GM12872 (cell line): ENCODE measurements around the gene CSNK1E.

Experiments
- TF ChIP-seq, protein P1 (sequence below): IDR thresholded peaks from 3 replicates; pipeline ENCODE4 v1.5.1; 2011; ENCODE audit warnings: low read depth, mild to moderate bottlenecking, low read length, moderate library complexity; ENCODE audit not compliant: insufficient read depth

CSNK1E gene

DNA sequence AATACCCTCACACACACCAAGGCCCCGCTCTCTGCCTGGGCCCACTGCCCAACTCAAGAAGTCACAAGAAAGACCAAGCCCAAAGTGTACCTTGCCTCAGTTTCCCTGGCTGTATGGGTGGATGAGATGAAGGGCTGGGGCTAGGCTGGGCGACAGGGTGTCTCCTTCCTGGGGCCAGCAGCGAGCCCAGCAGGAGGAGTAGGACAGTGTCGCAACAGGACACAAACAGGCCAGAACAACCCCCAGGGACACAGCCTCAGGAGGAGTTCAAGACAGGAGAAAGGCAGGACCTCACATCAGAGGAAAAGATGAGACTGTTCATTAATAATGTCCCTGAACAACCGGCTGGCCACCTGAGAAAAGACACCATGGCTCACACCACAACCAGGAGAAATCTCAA, 13.3 kb downstream of the CSNK1E start:
- TF ChIP-seq, protein P1, sequence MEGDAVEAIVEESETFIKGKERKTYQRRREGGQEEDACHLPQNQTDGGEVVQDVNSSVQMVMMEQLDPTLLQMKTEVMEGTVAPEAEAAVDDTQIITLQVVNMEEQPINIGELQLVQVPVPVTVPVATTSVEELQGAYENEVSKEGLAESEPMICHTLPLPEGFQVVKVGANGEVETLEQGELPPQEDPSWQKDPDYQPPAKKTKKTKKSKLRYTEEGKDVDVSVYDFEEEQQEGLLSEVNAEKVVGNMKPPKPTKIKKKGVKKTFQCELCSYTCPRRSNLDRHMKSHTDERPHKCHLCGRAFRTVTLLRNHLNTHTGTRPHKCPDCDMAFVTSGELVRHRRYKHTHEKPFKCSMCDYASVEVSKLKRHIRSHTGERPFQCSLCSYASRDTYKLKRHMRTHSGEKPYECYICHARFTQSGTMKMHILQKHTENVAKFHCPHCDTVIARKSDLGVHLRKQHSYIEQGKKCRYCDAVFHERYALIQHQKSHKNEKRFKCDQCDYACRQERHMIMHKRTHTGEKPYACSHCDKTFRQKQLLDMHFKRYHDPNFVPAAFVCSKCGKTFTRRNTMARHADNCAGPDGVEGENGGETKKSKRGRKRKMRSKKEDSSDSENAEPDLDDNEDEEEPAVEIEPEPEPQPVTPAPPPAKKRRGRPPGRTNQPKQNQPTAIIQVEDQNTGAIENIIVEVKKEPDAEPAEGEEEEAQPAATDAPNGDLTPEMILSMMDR: no peak

- TF ChIP-seq, protein P1: no peak
Measured at GRCh38 chr22:38302906-38303305, 14.3 kb downstream of the CSNK1E start.

- TF ChIP-seq, protein P1: no peak
Measured at GRCh38 chr22:38300946-38301345, 16.3 kb downstream of the CSNK1E start.

DNA sequence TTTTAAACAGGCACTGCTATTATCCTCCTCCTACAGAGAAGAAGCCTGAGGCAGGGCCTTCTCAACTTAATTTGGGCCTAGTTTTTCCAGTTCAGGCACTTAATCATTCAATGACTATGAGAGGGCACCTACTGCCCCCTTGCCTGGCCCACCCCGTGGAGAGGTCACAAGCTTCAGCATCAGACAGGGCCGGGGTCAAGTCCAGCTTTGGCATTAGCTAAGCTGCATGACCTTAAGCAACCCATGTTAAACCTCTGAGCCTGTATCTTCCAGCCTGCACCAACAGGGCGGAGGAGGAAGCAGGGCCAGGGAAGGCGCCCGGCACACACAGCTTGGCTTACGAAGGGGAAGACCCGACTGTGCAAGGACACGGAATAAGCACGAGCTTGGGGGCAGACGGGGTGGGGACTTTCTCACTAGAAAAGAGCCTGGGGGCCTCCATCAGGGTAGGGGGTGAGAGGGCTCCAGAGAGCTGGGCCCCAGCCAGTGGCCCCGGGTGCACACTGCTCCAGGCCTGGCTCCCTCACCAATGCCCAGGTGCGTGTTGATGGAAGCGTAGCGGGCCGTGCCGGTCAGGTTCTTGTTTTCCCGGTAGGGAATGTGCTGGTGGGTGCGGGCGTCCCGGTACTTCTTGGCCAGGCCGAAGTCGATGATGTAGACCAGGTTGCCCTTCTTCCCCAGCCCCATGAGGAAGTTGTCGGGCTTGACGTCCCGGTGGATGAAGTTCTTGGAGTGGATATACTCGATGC, 16.9 kb downstream of the CSNK1E start:
- TF ChIP-seq, protein P1: no peak

GRCh38 chr22:38299770-38300102, 17.5 kb downstream of the CSNK1E start:
- TF ChIP-seq, protein P1: no peak

DNA sequence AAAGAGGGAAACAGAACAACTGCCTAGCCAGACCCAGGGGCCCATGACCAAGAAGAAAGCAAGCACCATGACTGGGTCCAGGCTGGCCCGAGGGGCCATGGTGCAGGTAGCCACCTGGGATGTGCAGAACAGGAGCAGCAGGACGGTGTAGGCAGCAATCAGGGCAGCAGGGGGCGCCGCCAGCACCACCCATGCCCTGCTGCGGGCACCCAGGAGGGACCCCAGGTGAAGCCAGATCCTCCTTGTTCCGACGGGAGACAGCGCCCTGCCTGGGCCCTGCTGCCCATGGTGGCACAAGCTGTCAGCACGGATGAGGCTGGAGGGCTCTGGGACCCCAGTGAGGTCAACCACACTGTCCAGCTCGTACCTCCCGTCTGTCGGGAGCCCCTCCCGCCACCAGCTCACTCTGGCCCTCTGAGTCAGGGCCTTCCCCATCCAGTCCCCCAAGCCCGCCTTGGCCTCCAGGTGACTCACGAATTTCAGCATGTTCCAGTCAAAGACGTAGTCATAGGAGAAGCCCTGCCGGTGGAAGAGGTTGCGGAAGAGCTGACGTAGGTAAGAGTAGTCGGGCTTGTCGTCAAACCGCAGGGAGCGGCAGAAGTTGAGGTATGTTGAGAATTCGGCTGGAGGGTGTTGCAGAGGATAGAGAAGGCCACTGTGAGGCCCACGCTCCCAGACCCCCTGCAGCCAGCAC, 18.8 kb downstream of the CSNK1E start:
- TF ChIP-seq, protein P1: peak; percentile 77

GRCh38 chr22:38296372-38296771, 20.9 kb downstream of the CSNK1E start:
- TF ChIP-seq, protein P1: no peak
